Keratinocyte (primary cell): ENCODE results near the gene HOXC11.

Experiments
- EZH2 ChIP-seq: IDR thresholded peaks from one replicate; pipeline ENCODE4 v1.6.1; 2012; ENCODE audit warnings: inconsistent platforms, mild to moderate bottlenecking, low read length, moderate library complexity
- TF ChIP-seq, protein P1 (sequence below), 3 experiments: IDR thresholded peaks in 1 of 3; conservative IDR thresholded peaks in 1 of 3; optimal IDR thresholded peaks in 1 of 3; 2 replicates in 2 of 3; 3 replicates in 1 of 3; pipeline versions ENCODE3 to v1.5.1; 2011; ENCODE audit warnings: low read length in 3 of 3, mild to moderate bottlenecking in 3 of 3, moderate library complexity in 2 of 3, control low read depth in 1 of 3, inconsistent platforms in 1 of 3; ENCODE audit not compliant: insufficient read depth in 2 of 3; ENCODE audit errors: extremely low read depth in 1 of 3

DNA sequence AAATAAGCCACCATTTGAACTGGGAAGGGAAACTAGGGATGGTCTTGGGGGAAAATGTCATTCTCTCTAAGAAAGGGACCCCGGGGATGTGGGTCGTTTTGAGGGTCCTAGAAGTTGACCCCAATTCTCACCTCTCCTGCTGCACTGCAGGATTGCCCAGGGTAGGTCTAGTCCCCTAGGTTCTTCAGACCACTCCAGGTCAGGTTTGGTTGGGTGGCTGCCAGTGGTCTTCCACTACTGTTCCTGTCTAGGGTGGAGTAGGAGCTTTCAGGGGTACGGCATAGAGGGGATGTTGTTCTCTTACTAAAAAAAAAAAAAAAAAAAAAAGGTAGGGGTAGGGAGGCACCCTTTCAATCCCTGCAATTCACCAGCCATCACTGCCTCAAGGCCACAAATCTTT is 43.1 kb downstream of the HOXC11 start:
- TF ChIP-seq, protein P1, sequence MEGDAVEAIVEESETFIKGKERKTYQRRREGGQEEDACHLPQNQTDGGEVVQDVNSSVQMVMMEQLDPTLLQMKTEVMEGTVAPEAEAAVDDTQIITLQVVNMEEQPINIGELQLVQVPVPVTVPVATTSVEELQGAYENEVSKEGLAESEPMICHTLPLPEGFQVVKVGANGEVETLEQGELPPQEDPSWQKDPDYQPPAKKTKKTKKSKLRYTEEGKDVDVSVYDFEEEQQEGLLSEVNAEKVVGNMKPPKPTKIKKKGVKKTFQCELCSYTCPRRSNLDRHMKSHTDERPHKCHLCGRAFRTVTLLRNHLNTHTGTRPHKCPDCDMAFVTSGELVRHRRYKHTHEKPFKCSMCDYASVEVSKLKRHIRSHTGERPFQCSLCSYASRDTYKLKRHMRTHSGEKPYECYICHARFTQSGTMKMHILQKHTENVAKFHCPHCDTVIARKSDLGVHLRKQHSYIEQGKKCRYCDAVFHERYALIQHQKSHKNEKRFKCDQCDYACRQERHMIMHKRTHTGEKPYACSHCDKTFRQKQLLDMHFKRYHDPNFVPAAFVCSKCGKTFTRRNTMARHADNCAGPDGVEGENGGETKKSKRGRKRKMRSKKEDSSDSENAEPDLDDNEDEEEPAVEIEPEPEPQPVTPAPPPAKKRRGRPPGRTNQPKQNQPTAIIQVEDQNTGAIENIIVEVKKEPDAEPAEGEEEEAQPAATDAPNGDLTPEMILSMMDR (optimal IDR thresholded peaks at IDR 0.05 in 1 of 3, IDR thresholded peaks at IDR 0.05 in 1 of 3, conservative IDR thresholded peaks at IDR 0.05 in 1 of 3; ENCODE audit: extremely low read depth in 1 of 3, insufficient read depth in 2 of 3, low read length in 3 of 3) = no peak
- no peak for TF ChIP-seq EZH2
